GM06990 (cell line): Measurements from ENCODE around the gene ZNFX1.

Experiments used
- DNase-seq: peaks from one replicate; pipeline ENCODE4 v3.0.0-alpha.2; 2011; ENCODE audit not compliant: insufficient read length; ENCODE audit errors: extremely low read depth
- H3K27me3 ChIP-seq: replicated peaks from 2 replicates; pipeline ENCODE4 v1.6.0; 2011; ENCODE audit warnings: low read length; ENCODE audit not compliant: control insufficient read depth, insufficient read depth
- H3K36me3 ChIP-seq: 2 replicates; pipeline ENCODE4 v1.5.1; 2011; ENCODE audit warnings: low read length; ENCODE audit not compliant: control insufficient read depth, insufficient read depth
- H3K4me3 ChIP-seq: replicated peaks from 2 replicates; pipeline ENCODE4 v1.5.1; 2011; ENCODE audit warnings: low read depth, mild to moderate bottlenecking, control low read depth, low read length
- TF ChIP-seq, protein P1 (sequence below): IDR thresholded peaks from 2 replicates; pipeline ENCODE4 v1.5.1; 2011; ENCODE audit warnings: low read length, control low read depth, mild to moderate bottlenecking, inconsistent platforms; ENCODE audit not compliant: insufficient read depth, poor library complexity, severe bottlenecking

Gene ZNFX1

DNA sequence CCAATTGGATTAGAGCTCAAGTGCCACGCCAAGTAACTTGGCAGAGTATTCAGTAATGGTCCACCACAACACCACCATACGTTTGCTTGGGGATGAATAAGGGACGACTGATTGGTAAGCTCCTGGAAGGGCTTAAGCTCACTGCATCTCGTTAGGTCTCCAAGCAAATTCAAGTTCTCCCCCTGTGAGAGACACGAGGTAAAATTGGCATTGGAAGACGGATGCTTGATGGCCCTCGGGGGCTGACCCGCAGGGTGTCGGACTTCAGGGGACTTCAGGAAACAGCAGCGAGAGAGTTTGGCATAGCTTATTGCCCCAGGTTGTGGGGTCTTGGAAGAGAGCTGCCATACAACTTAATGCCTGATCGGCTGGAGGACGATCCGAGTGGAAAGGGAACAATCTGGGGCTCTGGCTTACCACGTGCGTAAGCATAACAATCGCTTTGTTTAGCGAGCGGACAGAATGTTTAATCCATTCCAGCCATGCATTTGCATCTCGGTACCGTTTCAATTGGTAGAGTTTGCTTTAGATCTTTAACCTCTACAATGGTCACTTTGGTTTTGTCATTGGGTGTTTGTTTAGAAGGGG, 4.8 kb upstream of the ZNFX1 start:
- no peak for DNase-seq
- Histone ChIP-seq H3K27me3 (no peaks in the 10 kb centered on the region), H3K4me3 (peak overlapping the region; percentile 98), H3K36me3 (peaks cover 60% of the 10 kb centered on the region)
- TF ChIP-seq, protein P1, sequence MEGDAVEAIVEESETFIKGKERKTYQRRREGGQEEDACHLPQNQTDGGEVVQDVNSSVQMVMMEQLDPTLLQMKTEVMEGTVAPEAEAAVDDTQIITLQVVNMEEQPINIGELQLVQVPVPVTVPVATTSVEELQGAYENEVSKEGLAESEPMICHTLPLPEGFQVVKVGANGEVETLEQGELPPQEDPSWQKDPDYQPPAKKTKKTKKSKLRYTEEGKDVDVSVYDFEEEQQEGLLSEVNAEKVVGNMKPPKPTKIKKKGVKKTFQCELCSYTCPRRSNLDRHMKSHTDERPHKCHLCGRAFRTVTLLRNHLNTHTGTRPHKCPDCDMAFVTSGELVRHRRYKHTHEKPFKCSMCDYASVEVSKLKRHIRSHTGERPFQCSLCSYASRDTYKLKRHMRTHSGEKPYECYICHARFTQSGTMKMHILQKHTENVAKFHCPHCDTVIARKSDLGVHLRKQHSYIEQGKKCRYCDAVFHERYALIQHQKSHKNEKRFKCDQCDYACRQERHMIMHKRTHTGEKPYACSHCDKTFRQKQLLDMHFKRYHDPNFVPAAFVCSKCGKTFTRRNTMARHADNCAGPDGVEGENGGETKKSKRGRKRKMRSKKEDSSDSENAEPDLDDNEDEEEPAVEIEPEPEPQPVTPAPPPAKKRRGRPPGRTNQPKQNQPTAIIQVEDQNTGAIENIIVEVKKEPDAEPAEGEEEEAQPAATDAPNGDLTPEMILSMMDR, result no peak

DNA sequence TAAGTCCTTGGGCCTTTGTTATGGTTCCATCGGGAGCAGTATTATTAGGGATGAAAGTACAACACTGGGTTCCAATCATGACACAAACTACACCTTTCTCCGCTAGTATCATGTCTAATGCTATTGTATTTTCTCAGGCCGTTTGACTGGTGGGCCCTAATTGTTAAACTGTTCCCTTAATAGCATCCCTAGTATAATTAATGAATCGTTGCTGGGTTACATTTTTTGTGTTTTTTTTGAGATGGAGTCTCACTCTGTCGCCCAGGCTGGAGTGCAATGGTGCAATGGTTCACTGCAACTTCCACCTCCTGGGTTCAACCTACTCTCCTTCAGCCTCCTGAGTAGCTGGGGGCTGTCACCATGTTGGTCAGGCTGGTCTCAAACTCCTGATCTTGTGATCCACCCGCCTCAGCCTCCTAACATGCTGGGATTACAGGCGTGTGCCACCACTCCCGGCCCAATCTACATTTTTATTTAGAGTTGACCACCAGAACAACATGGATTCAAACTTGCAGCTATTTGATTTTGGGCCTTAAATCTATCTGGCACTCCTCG, 4.1 kb upstream of the ZNFX1 start:
- no peak for DNase-seq

DNA sequence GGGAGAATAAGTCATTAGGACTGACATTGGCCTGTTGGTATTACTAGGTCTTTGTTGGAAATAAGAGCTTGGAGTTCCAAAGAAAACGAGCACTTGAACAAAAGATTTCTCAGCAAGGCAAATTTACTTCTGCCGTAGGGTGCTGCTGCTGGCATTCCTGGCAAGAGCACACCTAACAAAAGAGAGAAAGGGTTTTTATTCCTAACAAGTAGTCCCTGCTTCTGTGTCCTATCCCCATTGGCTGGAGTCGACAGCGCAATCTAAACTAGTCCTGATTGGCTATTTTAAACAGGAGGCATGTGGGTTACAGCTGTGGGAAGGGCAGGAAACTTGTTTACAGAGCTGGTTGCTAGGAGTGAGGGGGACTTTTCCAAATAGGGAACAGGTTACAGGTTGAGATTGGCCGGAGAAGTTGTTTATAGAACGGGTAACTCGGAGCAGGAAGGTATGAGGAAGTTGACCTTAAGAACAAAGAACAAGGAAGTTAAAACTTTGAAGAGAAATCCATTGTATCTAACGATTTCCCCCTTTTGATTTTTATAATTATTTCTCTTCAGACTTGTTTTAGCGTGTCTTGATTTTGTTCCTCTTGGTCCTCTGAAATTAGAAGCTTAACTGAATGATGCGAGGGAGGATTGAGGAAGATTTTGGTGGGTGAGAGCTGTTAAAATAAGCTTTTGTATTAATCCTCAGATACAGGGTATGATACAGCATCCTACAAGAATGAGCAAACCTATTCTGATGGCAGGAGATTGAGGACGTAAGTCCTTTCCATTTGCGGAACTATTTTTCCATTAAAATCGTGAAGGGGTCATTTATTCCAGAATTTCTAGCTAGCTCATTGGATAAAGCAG, 3.4 kb upstream of the ZNFX1 start:
- no peaks in the 10 kb centered on the region for H3K27me3 ChIP-seq
- peak overlapping the region; percentile 98 for H3K4me3 ChIP-seq
- TF ChIP-seq, protein P1, result no peak
- H3K36me3 ChIP-seq, result peaks cover 49% of the 10 kb centered on the region
- DNase-seq, result no peak

More for the DNA sequence above, 4.1 kb upstream of the ZNFX1 start:
- Histone ChIP-seq H3K4me3 (peak overlapping the region; percentile 98), H3K36me3 (peaks cover 56% of the 10 kb centered on the region), H3K27me3 (no peaks in the 10 kb centered on the region)
- TF ChIP-seq, protein P1, result no peak

DNA sequence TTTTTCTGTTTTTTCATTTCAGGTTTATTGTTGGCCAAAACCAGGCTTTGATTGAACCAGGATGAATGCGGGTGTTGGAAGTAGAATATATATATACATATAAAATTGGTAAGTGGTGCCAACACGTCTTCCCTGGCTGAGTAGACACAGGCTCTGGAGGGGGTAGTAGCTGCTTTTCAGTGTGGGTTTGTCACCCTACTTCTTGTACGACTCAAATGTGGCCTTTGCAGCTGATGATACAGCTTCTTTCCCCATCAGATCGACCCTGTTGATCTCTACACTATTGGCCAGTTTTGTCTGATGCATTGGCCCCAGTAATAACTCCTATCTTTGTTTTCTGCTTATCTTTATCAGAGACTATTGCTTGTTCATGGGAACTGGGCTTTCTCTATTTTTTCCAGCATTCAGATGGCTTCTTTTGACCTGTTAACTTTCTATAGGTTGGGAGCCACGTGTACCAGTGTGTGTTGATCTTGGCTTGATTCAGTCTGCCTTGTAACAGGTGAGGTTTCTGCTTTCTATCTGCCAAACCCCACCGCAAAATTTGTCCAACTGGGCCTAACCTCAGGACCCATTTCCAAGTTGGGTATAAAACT, 2.7 kb upstream of the ZNFX1 start:
- TF ChIP-seq, protein P1, result no peak
- H3K4me3 ChIP-seq, result peak overlapping the region; percentile 98
- DNase-seq, result no peak

DNA sequence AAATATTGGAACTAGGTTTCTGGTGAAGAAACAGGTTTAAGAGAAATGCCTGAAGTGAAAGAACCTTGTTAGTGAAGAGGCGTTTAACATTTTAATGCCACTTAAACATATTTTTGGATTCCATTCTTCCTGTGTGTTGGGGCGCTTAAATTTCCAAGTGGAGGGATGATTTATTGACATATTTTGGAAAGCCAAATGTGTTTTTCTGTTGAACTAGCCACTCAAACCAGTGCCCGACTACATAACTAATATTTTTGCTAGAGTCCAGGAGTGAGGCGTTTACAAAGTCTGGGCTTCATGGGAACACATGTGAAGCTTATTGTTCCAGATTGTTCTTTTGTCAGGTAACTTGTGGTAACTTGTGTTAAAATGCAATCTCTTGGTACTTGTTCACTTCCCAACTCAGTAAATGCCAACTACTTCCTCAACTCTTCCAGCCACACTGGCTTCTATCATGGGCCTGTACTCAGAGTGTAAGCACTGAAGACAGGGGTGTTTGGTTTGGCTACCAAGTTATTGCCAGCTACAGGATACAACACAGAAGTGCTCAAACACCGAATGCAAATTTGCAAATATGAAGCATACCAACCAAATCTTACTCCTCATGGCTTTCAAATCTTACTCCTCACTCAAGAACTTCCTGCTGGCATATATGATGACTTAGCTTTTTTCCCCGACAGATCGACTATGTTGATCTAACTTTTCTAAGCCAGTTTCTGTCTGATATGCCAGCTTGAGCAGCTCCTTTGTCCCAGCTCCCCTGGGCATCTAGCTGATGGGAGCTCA, 2.0 kb upstream of the ZNFX1 start:
- TF ChIP-seq, protein P1, result no peak
- Histone ChIP-seq H3K36me3 (peaks cover 40% of the 10 kb centered on the region), H3K4me3 (peak overlapping the region; percentile 98), H3K27me3 (no peaks in the 10 kb centered on the region)
- DNase-seq, result no peak

More for the DNA sequence above, 2.7 kb upstream of the ZNFX1 start:
- Histone ChIP-seq H3K27me3 (no peaks in the 10 kb centered on the region), H3K36me3 (peaks cover 44% of the 10 kb centered on the region)
